Sigmoid colon (tissue), 4 donors: ENCODE data around the gene KLHL17.

Source experiments
- CTCF ChIP-seq, 4 experiments: fragments of 450-650 bp in 3 of 4; fragments of 200-600 bp in 1 of 4; IDR thresholded peaks; one replicate each; pipeline ENCODE4 v1.5.1; 2016 to 2019; ENCODE audit warnings: antibody characterized with exemption in 4 of 4, mild to moderate bottlenecking in 3 of 4, moderate library complexity in 2 of 4
- EP300 ChIP-seq, 4 donors: sonication (generic); formaldehyde crosslinking; IDR thresholded peaks; one replicate each; pipeline ENCODE4 v1.6.1; 2017; ENCODE audit warnings: antibody characterized with exemption in 4 of 4
- POLR2A ChIP-seq, 2 donors: fragments of 450-650 bp; IDR thresholded peaks; one replicate each; pipeline ENCODE4 v1.6.1; 2016; ENCODE audit warnings: antibody characterized with exemption in 2 of 2, mild to moderate bottlenecking in 2 of 2, moderate library complexity in 2 of 2
- POLR2AphosphoS5 ChIP-seq, 4 donors: sonication (generic); formaldehyde crosslinking; IDR thresholded peaks; one replicate each; pipeline ENCODE4 v1.6.1; 2017; ENCODE audit warnings: antibody characterized with exemption in 4 of 4

GRCh38 chr1:960363-961131 lies at the start of gene KLHL17:
- TF ChIP-seq CTCF (IDR thresholded peaks at IDR 0.05) (no peak), POLR2AphosphoS5 (IDR thresholded peaks at IDR 0.05) (no peak), POLR2A (IDR thresholded peaks at IDR 0.05) (no peak), EP300 (IDR thresholded peaks at IDR 0.05) (no peak)
